LNCAP (cell line): ENCODE measurements around the gene TNFSF13.

Experiments used
- TF ChIP-seq, protein P1 (sequence below): fragments of 450-650 bp; IDR thresholded peaks from 2 replicates; pipeline ENCODE4 v1.5.1; 2017; ENCODE audit warnings: mild to moderate bottlenecking

Gene TNFSF13

GRCh38 chr17:7544911-7545310, 13.6 kb upstream of the TNFSF13 start:
- TF ChIP-seq, protein P1, sequence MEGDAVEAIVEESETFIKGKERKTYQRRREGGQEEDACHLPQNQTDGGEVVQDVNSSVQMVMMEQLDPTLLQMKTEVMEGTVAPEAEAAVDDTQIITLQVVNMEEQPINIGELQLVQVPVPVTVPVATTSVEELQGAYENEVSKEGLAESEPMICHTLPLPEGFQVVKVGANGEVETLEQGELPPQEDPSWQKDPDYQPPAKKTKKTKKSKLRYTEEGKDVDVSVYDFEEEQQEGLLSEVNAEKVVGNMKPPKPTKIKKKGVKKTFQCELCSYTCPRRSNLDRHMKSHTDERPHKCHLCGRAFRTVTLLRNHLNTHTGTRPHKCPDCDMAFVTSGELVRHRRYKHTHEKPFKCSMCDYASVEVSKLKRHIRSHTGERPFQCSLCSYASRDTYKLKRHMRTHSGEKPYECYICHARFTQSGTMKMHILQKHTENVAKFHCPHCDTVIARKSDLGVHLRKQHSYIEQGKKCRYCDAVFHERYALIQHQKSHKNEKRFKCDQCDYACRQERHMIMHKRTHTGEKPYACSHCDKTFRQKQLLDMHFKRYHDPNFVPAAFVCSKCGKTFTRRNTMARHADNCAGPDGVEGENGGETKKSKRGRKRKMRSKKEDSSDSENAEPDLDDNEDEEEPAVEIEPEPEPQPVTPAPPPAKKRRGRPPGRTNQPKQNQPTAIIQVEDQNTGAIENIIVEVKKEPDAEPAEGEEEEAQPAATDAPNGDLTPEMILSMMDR, result no peak

GRCh38 chr17:7548585-7549400, 9.8 kb upstream of the TNFSF13 start, which contains the start of gene TNFSF12:
Gene TNFSF12 (plus strand): TSS chr17:7549058. CDS start chr17:7549154, 96 bp downstream.
- TF ChIP-seq, protein P1, result no peak

DNA sequence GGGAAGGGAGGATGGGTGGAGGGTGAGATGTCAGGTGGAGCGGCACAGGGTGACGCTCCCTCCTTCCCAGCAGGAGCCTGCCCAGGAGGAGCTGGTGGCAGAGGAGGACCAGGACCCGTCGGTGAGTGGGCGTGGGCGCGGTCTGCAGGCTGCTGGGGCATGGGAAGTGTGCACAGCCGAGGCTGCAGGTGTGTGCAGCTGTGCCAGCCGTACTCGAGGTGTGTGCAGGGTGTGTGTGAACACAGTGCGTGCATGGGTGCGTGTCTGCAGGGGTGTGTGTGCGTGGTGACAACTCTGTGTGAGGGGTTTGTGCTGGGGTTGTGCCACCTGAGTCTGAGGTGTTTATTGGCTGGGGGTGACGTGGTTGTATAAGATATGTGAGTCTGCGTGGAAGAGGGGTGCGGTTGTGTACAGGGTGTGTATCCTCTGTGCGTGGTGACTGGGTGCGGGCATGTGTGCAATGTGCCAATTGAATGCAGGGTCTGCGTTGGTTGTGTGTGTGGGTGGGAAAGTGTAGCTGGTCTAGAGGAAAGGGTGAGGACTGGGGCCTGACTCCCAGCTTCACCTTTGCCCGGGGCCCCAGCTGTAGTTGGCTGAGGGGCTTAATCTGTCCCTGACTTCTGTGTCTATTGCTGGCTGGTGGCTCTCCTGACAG, 9.0 kb upstream of the TNFSF13 start:
- TF ChIP-seq, protein P1, result no peak

- TF ChIP-seq, protein P1, result no peak
Measured at GRCh38 chr17:7550344-7550743, 8.2 kb upstream of the TNFSF13 start.

DNA sequence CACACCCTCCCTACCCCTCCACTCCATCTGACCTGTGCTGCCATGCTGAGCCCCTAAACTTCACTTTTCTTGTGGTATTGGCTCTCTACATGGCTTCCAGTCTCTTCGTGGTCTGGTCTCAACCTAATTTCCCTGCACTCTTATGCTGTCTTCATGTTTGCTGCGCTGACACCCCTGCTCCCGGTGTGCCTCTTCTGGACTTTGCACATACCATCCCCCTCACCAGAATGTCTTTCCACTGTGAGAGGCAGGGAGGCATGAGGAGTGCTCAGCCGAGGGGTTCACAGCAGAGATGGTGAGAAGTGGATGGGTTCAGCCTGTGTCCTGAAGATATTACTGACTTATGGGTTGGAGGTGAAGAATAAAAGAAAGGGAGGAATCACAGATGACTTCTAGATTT, 7.2 kb upstream of the TNFSF13 start:
- TF ChIP-seq, protein P1, result no peak

GRCh38 chr17:7552621-7553051, 5.9 kb upstream of the TNFSF13 start:
- TF ChIP-seq, protein P1, result no peak

- TF ChIP-seq, protein P1, result no peak
Measured at GRCh38 chr17:7553356-7553755, 5.2 kb upstream of the TNFSF13 start.
